Measurements from ENCODE around the gene HSCB.
A peak's percentile ranks its signal among the peaks of the same experiment; 100 is the strongest.
"Not testable (repeated sequence)": the region's sequence is repeated elsewhere in the genome, so short reads cannot be mapped to it uniquely, and the experiment has no call there.

The HSCB gene

GRCh38 chr22:28792491-28793383 lies 50.9 kb downstream of the HSCB start:
- no peak for DNase-seq

- DNase-seq, result no peak
Observed at GRCh38 chr22:28793976-28794584, 52.2 kb downstream of the HSCB start.

- no peak for DNase-seq
Observed at GRCh38 chr22:28795071-28795693, 53.3 kb downstream of the HSCB start.

GRCh38 chr22:28795932-28796856 lies 54.4 kb downstream of the HSCB start:
- no peak for DNase-seq

GRCh38 chr22:28798810-28799605 lies 57.2 kb downstream of the HSCB start:
- DNase-seq, result peak; percentile 97

GRCh38 chr22:28799606-28800307 lies 57.9 kb downstream of the HSCB start:
- peak; percentile 54 for DNase-seq

GRCh38 chr22:28800308-28801041 lies 58.6 kb downstream of the HSCB start, which contains the start of gene XBP1:
Gene XBP1 (minus strand): TSS chr22:28800569.
- DNase-seq, result peak; percentile 95

GRCh38 chr22:28801845-28802594 lies 60.2 kb downstream of the HSCB start:
- DNase-seq, result no peak

GRCh38 chr22:28802595-28803123 lies 60.8 kb downstream of the HSCB start:
- DNase-seq, result no peak

GRCh38 chr22:28805426-28805825 lies 63.6 kb downstream of the HSCB start:
- DNase-seq, result not testable (repeated sequence)

All from fibroblast of upper back skin (primary cell).